HCT116 (cell line): Measurements from ENCODE around the gene NRCAM.

Source experiments
- POLR2A ChIP-seq: IDR thresholded peaks from 2 replicates; pipeline ENCODE4 v1.7.0; 2011; ENCODE audit warnings: borderline replicate concordance; ENCODE audit not compliant: insufficient read depth, insufficient read length; ENCODE audit errors: extremely low read depth
- SP1 ChIP-seq: IDR thresholded peaks from 2 replicates; pipeline ENCODE4 v1.6.1; 2012; ENCODE audit warnings: low read depth
- YY1 ChIP-seq: IDR thresholded peaks from 2 replicates; pipeline ENCODE4 v1.6.1; 2011; ENCODE audit warnings: low read length, low read depth, moderate library complexity, mild to moderate bottlenecking; ENCODE audit not compliant: insufficient replicate concordance; ENCODE audit errors: extremely low read depth
- ZFX ChIP-seq: fragments of 450-650 bp; IDR thresholded peaks from 2 replicates; pipeline ENCODE4 v1.6.1; 2017
- TF ChIP-seq, protein P1 (sequence below), 3 experiments: fragments of 200-600 bp in 1 of 3; sonication (generic) in 1 of 3; IDR thresholded peaks in 2 of 3; conservative IDR thresholded peaks in 1 of 3; 2 replicates each; pipeline ENCODE4 v1.5.1; 2012 to 2017; ENCODE audit warnings: low read depth in 2 of 3, low read length in 2 of 3, antibody characterized with exemption in 1 of 3, borderline replicate concordance in 1 of 3, control low read depth in 1 of 3, mild to moderate bottlenecking in 1 of 3, mixed read lengths in 1 of 3, mixed run types in 1 of 3, moderate library complexity in 1 of 3; ENCODE audit not compliant: insufficient read depth in 1 of 3

DNA sequence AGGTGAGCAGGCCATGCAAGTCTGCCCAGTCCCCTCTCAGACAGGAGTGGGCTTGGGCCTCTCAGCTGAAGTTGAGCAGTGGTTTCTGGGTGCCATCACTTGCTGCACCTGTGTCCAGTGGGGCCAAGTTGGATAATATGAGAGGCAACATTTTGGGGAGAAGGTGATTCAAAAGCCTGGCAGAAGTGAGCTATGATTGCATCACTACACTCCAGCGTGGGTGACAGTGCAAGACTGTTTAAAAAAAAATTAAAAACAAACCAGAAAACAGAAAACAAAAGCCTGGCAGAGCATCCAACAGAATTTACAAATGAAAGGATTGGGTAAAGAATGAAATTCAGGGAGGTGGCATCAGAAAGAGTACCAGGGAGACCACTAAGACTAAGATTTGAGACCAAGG lies 204.5 kb downstream of the NRCAM start:
- no peak for TF ChIP-seq YY1
- no peak for TF ChIP-seq ZFX
- no peak for TF ChIP-seq POLR2A
- no peak for TF ChIP-seq SP1
- TF ChIP-seq, protein P1, sequence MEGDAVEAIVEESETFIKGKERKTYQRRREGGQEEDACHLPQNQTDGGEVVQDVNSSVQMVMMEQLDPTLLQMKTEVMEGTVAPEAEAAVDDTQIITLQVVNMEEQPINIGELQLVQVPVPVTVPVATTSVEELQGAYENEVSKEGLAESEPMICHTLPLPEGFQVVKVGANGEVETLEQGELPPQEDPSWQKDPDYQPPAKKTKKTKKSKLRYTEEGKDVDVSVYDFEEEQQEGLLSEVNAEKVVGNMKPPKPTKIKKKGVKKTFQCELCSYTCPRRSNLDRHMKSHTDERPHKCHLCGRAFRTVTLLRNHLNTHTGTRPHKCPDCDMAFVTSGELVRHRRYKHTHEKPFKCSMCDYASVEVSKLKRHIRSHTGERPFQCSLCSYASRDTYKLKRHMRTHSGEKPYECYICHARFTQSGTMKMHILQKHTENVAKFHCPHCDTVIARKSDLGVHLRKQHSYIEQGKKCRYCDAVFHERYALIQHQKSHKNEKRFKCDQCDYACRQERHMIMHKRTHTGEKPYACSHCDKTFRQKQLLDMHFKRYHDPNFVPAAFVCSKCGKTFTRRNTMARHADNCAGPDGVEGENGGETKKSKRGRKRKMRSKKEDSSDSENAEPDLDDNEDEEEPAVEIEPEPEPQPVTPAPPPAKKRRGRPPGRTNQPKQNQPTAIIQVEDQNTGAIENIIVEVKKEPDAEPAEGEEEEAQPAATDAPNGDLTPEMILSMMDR (IDR thresholded peaks at IDR 0.05 in 2 of 3, conservative IDR thresholded peaks at IDR 0.05 in 1 of 3; ENCODE audit: borderline replicate concordance in 1 of 3, insufficient read depth in 1 of 3, low read depth in 2 of 3, low read length in 2 of 3): no peak
